Right cardiac atrium (tissue), 5 donors: ENCODE results near the gene DLG2. TPM values are rescaled to one million over a fixed set of nuclear protein-coding genes. Genes with fewer than 3 reads are reported as not detected.
"Not testable (repeated sequence)": the region's sequence is repeated elsewhere in the genome, so short reads cannot be mapped to it uniquely, and the experiment has no call there.

ENCODE experiments used
- ATAC-seq, 2 donors: fragments of 200-7000 bp; cut with Tn5 transposase; one replicate each; pipeline versions ENCODE4 v1.8.0 to v1.9.1; 2020; ENCODE audit warnings: moderate library complexity in 2 of 2, mild to moderate bottlenecking in 1 of 2
- DNase-seq, 3 donors: peaks; one replicate each; pipeline ENCODE4 v3.0.0-alpha.2; 2020
- H3K27ac ChIP-seq: one replicate; pipeline ENCODE4 v1.5.1; 2013; ENCODE audit warnings: mild to moderate bottlenecking, low read length, control low read depth, moderate library complexity
- H3K27me3 ChIP-seq: one replicate; pipeline ENCODE4 v1.6.1; 2013; ENCODE audit not compliant: control insufficient read depth, insufficient read depth
- H3K4me1 ChIP-seq: one replicate; pipeline ENCODE4 v1.6.1; 2013; ENCODE audit warnings: low read length; ENCODE audit not compliant: control insufficient read depth, insufficient read depth
- H3K4me3 ChIP-seq: one replicate; pipeline ENCODE4 v1.5.1; 2013; ENCODE audit warnings: low read length, control low read depth
- H3K9me3 ChIP-seq: one replicate; pipeline ENCODE4 v1.6.1; 2013; ENCODE audit warnings: low read length; ENCODE audit not compliant: control insufficient read depth
- WGBS: extraction: QIAGEN DNeasy Blood & Tissue Kit; methylation state at CpG from one replicate; pipeline ENCODE4 v1.1.7; 2013; 5-methylcytosine and 5-hydroxymethylcytosine counted together
- intact Hi-C, 4 donors: fragments of 100-400 bp; cut with DNase I; formaldehyde crosslinking; loops; one replicate each; pipeline versions ENCODE4 v1.11.0 to v1.14.0; 2022 to 2023
- polyA plus RNA-seq: library from polyadenylated mRNA; stranded (reverse); fragments of 200-250 nt; gene quantifications from one replicate; pipeline ENCODE4 v1.2.3, GENCODE V29; 2013
- total RNA-seq, 4 donors: library from RNA; stranded (reverse); fragmentation: NEBNext Ultra II Directional; extraction: Animal tissue kit (Norgen Biotek cat#: 25700); gene quantifications; one replicate each; pipeline ENCODE4 v1.2.1, GENCODE V29; 2021
- donor health status: healthy with polysubstance abuse.
- donor health status: DM: no; HTN: yes; CAD: no.
- donor health status: DM: no; HTN: no; CAD: no.
- donor health status: DM: no; HTN: yes; CAD: no; lungs with severe emphysema.
- donor health status: DM: yes; HTN: yes; CAD: no.

The DLG2 gene
- total and polyA plus RNA-seq, 5 donors, result 2.3 to 10.5 (median 9.4) TPM

DNA sequence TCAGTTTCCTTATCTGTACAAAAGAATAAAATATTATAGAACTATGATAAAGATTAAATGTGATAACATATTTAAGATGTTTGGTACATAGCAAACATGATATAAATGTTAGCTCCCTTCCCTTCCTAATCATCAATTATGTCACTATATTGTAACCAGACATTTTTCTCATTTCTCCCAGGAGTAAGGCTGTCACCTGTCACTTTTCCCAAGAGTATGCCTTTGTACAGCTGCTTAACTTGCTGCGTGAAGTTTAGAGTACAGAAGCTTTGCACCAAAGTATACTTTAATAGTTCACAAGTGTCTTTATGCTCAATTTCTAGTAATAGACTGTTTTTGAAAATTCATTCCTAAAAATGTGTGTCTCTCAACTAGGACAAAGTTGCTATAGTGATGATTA, 186.9 kb downstream of the DLG2 start:
- Histone ChIP-seq H3K27ac (no peak overlapping the region), H3K4me1 (no peaks in the 10 kb centered on the region), H3K9me3 (peaks cover 2% of the 10 kb centered on the region), H3K4me3 (no peak overlapping the region), H3K27me3 (no peaks in the 10 kb centered on the region)
- ATAC-seq (no peak), DNase-seq (no peak)
- intact Hi-C loops, result no loop called here
- WGBS, result 90% methylated on average over 1 of the region's 1 CpG

DNA sequence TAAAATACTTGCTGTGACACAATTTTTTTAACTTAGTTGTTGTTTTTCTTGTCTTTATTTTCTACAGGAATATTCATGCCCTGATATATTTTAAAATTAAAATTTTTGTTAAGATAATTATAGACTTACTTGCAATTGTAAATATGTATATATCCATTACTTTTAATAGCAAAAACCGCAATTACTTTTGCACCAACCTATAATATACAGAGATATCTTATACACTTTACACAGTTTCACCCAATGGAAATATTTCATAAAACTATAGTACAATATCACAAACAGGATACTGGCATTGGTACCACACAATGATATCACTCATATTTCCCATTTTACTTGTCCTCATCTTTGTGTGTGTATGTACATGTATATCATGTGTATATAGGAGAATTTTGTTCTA, 188.8 kb downstream of the DLG2 start:
- 82% methylated on average over 1 of the region's 1 CpG for WGBS
- intact Hi-C loops, result no loop called here
- Histone ChIP-seq H3K27me3 (no peaks in the 10 kb centered on the region), H3K4me1 (no peaks in the 10 kb centered on the region), H3K4me3 (no peak overlapping the region), H3K9me3 (peaks cover 2% of the 10 kb centered on the region), H3K27ac (no peak overlapping the region)
- DNase-seq (no peak), ATAC-seq (no peak)

DNA sequence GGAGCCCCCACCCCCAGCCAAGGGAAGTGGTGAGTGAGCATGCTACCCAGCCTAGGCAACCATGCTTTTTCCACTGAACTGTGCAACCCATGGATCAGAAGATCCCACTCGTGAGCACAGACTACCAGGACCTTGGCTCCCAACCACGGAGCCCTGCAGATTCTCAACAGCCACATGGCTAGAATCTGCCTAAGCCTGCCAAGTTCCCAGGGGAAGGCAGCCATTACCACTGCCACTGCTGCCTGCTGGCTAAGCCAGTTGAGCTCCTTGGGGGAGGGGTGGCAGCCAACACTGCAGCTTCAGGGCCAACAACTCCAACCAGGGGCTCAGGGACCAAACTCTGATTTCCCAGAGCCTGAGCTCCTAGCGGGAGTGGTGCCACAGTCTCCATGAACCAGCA, 195.8 kb downstream of the DLG2 start:
- DNase-seq (no peak), ATAC-seq (no peak)
- WGBS, result 81% methylated on average over 3 of the region's 3 CpGs
- H3K27ac ChIP-seq, result no peak overlapping the region
- H3K9me3 ChIP-seq, result no peaks in the 10 kb centered on the region
- no peak overlapping the region for H3K4me3 ChIP-seq
- H3K4me1 ChIP-seq, result no peaks in the 10 kb centered on the region
- no peaks in the 10 kb centered on the region for H3K27me3 ChIP-seq
- intact Hi-C loops, result no loop called here

DNA sequence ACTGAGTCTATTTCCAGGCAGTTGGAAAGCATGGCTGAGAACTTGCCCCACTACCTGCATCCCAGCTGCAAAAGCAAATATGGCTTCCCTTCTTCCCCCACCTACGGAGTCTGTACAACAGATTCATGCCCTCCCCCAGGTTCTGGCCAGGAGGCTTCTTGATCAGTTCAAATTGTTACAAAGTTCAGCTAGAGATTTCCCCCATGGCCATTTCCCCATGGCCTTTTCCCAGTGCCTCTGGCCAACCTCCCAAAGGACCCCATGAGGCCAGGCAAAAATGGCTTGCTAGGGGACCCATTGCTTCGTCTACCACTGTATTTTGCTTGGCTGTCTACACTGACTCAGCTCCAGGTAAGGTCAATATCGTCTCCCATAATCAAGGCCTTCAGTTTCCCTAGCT, 203.3 kb downstream of the DLG2 start:
- 84% methylated on average over 3 of the region's 3 CpGs for WGBS
- intact Hi-C loops, result no loop called here
- ATAC-seq, result no peak

DNA sequence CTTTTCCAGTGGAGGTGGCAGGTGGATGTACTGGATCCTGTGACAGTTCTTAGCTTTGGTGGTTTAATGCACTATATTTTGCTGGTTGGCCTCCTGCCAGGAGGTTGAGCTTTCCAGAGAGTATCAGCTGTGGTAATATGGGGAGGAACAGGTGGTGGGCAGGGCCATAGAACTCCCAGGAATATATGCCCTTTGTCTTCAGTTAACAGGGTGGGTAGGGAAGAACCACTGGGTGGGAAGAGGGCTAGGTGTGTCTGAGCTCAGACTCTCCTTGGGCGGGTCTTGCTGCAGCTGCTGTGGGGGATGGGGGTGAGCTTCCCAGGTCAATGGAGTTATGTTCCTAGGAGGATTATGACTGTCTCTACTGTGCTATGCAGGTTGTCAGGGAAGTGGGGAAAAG, 203.8 kb downstream of the DLG2 start:
- intact Hi-C loops, result no loop called here
- no peaks in the 10 kb centered on the region for H3K27me3 ChIP-seq
- no peaks in the 10 kb centered on the region for H3K9me3 ChIP-seq
- no peak overlapping the region for H3K27ac ChIP-seq
- H3K4me3 ChIP-seq, result no peak overlapping the region
- ATAC-seq, result no peak
- 97% methylated on average over 1 of the region's 1 CpG for WGBS
- no peak for DNase-seq
- no peaks in the 10 kb centered on the region for H3K4me1 ChIP-seq

More for the DNA sequence above, 203.3 kb downstream of the DLG2 start:
- no peaks in the 10 kb centered on the region for H3K27me3 ChIP-seq
- H3K4me3 ChIP-seq, result no peak overlapping the region
- no peak for DNase-seq
- H3K4me1 ChIP-seq, result no peaks in the 10 kb centered on the region
- H3K27ac ChIP-seq, result no peak overlapping the region
- H3K9me3 ChIP-seq, result no peaks in the 10 kb centered on the region

DNA sequence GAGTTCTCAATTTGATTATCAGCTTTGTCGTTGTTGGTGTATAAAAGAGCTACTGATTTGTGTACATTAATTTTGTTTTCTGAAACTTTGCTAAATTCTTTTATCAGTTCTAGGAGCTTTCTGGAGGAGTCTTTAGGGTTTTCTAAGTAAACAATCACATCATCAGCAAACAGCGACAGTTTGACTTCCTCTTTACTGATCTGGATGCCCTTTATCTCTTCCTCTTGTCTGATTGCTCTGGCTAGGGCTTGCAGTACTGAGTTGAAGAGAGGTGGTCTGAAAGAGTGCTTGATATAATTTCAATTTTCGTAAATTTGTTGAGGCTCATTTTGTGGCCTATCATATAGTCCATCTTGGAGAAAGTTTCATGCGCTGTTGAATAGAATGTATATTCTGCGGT, 213.0 kb downstream of the DLG2 start:
- no peak overlapping the region for H3K27ac ChIP-seq
- 86% methylated on average over 5 of the region's 5 CpGs for WGBS
- ATAC-seq (no peak), DNase-seq (no peak)
- H3K4me1 ChIP-seq, result no peaks in the 10 kb centered on the region
- H3K4me3 ChIP-seq, result no peak overlapping the region
- no peaks in the 10 kb centered on the region for H3K27me3 ChIP-seq
- no peaks in the 10 kb centered on the region for H3K9me3 ChIP-seq
- intact Hi-C loops, result no loop called here

DNA sequence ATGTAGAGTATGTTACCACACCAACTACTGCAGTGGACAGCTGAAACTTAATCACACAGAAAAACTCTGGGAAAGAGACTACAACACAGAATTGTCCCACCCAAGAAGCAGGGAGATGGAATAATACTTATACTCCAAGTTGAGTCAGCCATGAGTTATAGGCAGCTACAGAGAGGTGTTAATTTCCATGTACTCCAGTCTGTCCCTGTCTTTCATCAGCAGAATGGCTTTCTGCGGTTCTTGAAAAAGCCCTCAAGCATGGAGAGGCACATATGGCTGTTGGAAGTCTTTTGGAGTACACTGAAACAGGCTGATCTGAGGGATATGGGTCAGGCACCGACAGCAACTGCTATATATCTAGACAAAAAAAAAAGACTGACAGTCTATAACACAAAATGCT, 219.5 kb downstream of the DLG2 start:
- H3K4me3 ChIP-seq, result no peak overlapping the region
- no peak overlapping the region for H3K27ac ChIP-seq
- H3K27me3 ChIP-seq, result no peaks in the 10 kb centered on the region
- DNase-seq, result no peak
- WGBS, result 76% methylated on average over 2 of the region's 2 CpGs
- no peaks in the 10 kb centered on the region for H3K9me3 ChIP-seq
- no peaks in the 10 kb centered on the region for H3K4me1 ChIP-seq
- intact Hi-C loops, result no loop called here
- ATAC-seq, result no peak

DNA sequence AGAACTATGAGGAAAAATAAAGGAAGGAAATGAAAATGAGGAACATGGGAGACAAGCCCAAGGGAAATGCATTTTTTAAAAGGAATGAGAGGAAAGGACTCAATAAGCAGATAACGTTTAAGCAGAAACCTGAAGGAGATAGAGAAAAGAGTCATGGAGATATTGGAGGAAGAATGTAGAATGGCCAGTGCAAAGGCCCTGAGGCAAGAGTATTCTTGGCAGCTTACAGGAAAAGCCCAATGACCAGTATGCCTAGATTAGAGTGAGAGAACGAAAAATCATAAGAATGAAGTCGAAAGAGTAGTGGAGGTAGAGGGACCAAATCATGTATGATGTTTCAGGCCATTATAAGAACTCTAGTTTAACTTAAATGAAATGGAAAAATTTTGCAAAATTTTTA, 220.3 kb downstream of the DLG2 start:
- no peaks in the 10 kb centered on the region for H3K4me1 ChIP-seq
- 82% methylated on average over 3 of the region's 3 CpGs for WGBS
- no peaks in the 10 kb centered on the region for H3K9me3 ChIP-seq
- ATAC-seq (no peak), DNase-seq (no peak)
- no peak overlapping the region for H3K27ac ChIP-seq
- no peaks in the 10 kb centered on the region for H3K27me3 ChIP-seq
- intact Hi-C loops, result no loop called here
- H3K4me3 ChIP-seq, result no peak overlapping the region

DNA sequence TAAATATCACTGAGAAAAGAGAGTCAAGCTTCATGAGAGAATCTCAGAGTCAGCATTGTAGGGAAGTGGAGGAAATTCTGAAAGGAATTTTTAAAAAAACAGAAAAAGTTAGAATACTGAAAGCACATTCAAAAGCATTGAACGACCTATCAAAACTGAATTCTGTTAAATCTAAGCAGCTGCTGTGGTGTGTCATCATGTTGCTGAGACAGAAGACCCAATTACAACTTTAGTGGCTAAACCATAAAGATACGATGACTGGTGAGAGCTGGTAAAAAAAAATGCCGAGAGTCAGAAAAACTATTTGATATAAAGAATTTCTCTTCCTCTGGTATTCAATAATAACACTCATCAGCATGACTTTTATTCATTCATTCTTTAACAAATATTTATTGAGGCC, 220.8 kb downstream of the DLG2 start:
- no peak for ATAC-seq
- no peak overlapping the region for H3K4me3 ChIP-seq
- no peak for DNase-seq
- 76% methylated on average over 3 of the region's 3 CpGs for WGBS
- no peaks in the 10 kb centered on the region for H3K4me1 ChIP-seq
- H3K9me3 ChIP-seq, result no peaks in the 10 kb centered on the region
- intact Hi-C loops, result no loop called here
- no peaks in the 10 kb centered on the region for H3K27me3 ChIP-seq
- no peak overlapping the region for H3K27ac ChIP-seq

DNA sequence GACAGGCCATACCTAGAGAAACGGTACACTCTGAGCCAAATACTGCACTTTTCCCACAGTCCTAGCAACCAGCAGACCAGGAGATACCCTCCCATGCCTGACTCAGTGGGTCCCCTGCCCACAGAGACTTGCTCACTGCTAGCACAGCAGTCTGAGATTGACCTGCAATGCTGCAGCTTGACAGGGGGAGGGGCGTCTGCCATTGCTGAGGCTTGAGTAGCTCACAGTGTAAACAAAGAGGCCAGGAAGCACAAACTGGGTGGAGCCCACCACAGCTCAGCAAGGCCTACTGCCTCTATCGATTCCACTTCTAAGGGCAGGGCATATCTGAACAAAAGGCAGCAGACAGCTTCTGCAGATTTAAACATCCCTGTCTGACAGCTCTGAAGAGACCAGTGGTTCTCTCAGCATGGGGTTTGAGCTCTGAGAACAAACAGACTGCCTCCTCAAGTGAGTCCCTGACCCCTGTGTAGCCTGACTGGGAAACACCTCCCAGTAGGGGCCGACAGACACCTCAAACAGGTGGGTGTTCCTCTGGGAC, 231.6 kb downstream of the DLG2 start:
- WGBS, result 49% methylated on average over 4 of the region's 4 CpGs
- H3K4me1 ChIP-seq, DNase-seq, H3K27me3 ChIP-seq, H3K27ac ChIP-seq, H3K4me3 ChIP-seq, H3K9me3 ChIP-seq, ATAC-seq, intact Hi-C loops: not testable (repeated sequence)

DNA sequence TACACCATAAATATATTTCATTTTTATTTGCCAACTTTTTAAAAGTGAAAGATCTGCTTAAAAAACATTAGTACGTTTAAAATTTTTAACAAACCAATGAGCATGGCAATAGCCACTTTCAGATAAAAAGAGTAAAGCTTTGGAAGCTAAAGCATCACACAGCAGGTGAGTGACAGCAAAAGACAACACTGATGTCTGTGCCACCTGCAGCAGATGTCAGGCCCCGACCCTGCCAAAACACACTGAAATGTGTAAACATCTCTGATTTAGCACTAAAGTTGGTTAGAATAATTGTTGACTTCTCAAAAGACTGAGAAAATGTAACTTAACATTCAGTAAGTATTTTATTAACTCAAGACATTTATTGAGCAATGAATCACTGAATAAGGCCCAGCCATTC, 232.9 kb downstream of the DLG2 start:
- Histone ChIP-seq H3K27ac (no peak overlapping the region), H3K9me3 (no peaks in the 10 kb centered on the region), H3K27me3 (no peaks in the 10 kb centered on the region), H3K4me3 (no peak overlapping the region), H3K4me1 (no peaks in the 10 kb centered on the region)
- ATAC-seq (no peak), DNase-seq (no peak)
- intact Hi-C loops, result no loop called here
- WGBS, result 43% methylated on average over 2 of the region's 2 CpGs

DNA sequence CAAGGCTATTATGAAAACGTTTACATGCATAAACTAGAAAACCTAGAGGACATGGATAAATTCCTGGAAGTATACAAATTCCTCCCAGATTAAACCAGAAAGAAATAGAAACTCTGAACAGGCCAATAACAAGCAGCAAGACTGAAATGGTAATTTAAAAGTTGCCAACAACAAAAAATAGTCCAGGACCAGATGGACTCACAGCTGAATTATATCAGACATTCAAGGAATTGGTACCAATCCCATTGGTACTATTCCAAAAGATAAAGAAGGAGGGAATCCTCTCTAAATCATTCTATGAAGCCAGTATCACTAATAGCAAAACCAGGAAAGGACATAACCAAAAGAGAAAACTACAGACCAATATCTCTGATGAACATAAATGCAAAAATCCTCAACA, 236.0 kb downstream of the DLG2 start:
- Histone ChIP-seq H3K27me3 (no peaks in the 10 kb centered on the region), H3K4me1 (no peaks in the 10 kb centered on the region), H3K9me3 (no peaks in the 10 kb centered on the region), H3K27ac (no peak overlapping the region), H3K4me3 (no peak overlapping the region)
- intact Hi-C loops, result no loop called here
- 64% methylated on average over 1 of the region's 1 CpG for whole genome bisulfite sequencing
- ATAC-seq, result no peak
- no peak for DNase-seq
